Natural killer cell (primary cell): ENCODE results near the gene TLR4. TPM values are rescaled to one million over a fixed set of nuclear protein-coding genes. Genes with fewer than 3 reads are reported as not detected.

Experiments used
- ATAC-seq, 3 donors: fragments of 150-1000 bp in 2 of 3; fragments of 200-7000 bp in 1 of 3; cut with Tn5 transposase; 1 replicate in 1 of 3; 2 replicates in 2 of 3; pipeline ENCODE4 v1.10.0; 2021; ENCODE audit warnings: mild to moderate bottlenecking in 2 of 3, moderate library complexity in 2 of 3
- DNase-seq, 2 donors: peaks; one replicate each; pipeline versions ENCODE4 v3.0.0 to v3.0.0-alpha.2; 2013 to 2021; ENCODE audit warnings: mixed read lengths in 1 of 2
- H3K27ac ChIP-seq: one replicate; pipeline ENCODE4 v1.5.1; 2013; ENCODE audit warnings: mild to moderate bottlenecking, low read length
- H3K27me3 ChIP-seq: one replicate; pipeline ENCODE4 v1.6.1; 2013; ENCODE audit warnings: low read length; ENCODE audit not compliant: control insufficient read depth, insufficient read depth
- H3K36me3 ChIP-seq: one replicate; pipeline ENCODE4 v1.6.1; 2013; ENCODE audit warnings: low read length; ENCODE audit not compliant: control insufficient read depth, insufficient read depth
- H3K4me1 ChIP-seq: one replicate; pipeline ENCODE4 v1.6.1; 2013; ENCODE audit warnings: low read length; ENCODE audit not compliant: control insufficient read depth, insufficient read depth
- H3K4me3 ChIP-seq: one replicate; pipeline ENCODE4 v1.5.1; 2013; ENCODE audit warnings: low read length
- H3K9me3 ChIP-seq: one replicate; pipeline ENCODE4 v1.6.1; 2013; ENCODE audit warnings: low read length; ENCODE audit not compliant: control insufficient read depth, insufficient read depth
- H3K27ac Mint-ChIP-seq, 2 donors: one replicate each; pipeline ENCODE4 v1.8.0; 2022; ENCODE audit warnings: mild to moderate bottlenecking in 2 of 2, mixed read lengths in 2 of 2, moderate library complexity in 1 of 2
- H3K27me3 Mint-ChIP-seq, 2 donors: one replicate each; pipeline ENCODE4 v1.8.0; 2022; ENCODE audit warnings: low read depth in 2 of 2, mixed read lengths in 2 of 2
- H3K36me3 Mint-ChIP-seq: one replicate; pipeline ENCODE4 v1.8.0; 2022; ENCODE audit warnings: mixed read lengths
- H3K4me1 Mint-ChIP-seq, 2 donors: one replicate each; pipeline ENCODE4 v1.8.0; 2022; ENCODE audit warnings: mixed read lengths in 2 of 2
- H3K4me3 Mint-ChIP-seq: one replicate; pipeline ENCODE4 v1.8.0; 2022; ENCODE audit warnings: mild to moderate bottlenecking, moderate library complexity, mixed read lengths
- H3K9me3 Mint-ChIP-seq, 2 donors: one replicate each; pipeline ENCODE4 v1.8.0; 2022; ENCODE audit warnings: mixed read lengths in 2 of 2
- WGBS: methylation state at CpG from one replicate; pipeline ENCODE4 v1.1.7; 2013; ENCODE audit warnings: missing lambda C conversion rate; ENCODE audit not compliant: insufficient coverage; 5-methylcytosine and 5-hydroxymethylcytosine counted together
- intact Hi-C: fragments of 100-400 bp; cut with micrococcal nuclease; formaldehyde crosslinking; loops from one replicate; pipeline ENCODE4 v1.14.2; 2022
- total RNA-seq, 4 donors: library from RNA; stranded (reverse); fragments of 120-200 nt in 1 of 4; gene quantifications; one replicate each; pipeline versions ENCODE4 v1.2.3 to v1.2.4, GENCODE V29; 2013 to 2022
- TF ChIP-seq, protein P1 (sequence below): fragments of 200-600 bp; IDR thresholded peaks from one replicate; pipeline ENCODE4 v1.8.0; 2022; ENCODE audit warnings: antibody characterized with exemption

The TLR4 gene
- total RNA-seq, 3 donors from 2014 or later (not counting 1 experiment from before 2014, with no cell fraction given): 1.4 to 15.4 (median 2.2) TPM

DNA sequence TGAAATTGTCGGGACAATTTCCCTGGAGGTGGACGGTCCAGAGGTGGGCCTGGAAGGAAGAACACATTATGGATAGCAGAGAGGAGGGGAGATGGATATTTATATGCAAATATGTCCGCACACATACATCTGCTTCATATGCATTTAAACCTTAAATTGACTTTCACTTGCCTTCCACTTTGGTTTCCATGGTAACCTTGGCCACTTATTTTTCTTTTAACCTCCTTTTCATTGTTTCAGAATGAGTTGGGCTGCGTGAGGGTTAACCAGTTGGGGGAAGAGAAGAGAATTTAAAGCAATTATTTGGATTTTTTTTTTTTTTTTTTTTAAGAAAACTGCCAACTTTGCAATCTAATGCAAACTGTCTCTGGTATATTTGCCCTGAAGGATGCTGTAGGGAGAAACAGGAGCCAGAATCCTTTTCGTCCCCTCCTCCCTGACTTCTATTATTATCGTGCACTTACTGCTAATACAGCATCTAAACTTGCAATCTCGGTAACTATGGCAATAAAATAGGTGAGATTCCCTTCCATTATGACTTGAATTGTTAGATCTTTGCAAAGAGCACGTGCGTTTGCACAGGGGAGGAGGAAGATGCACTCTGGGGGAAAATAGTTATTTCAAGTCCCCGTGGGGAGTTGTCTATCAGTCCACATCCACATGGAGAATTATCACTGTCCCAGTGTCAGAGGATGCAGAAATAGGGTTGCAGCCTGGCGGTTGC, 35.6 kb downstream of the TLR4 start:
- no peaks in the 10 kb centered on the region for H3K4me1 ChIP-seq
- no peak for ATAC-seq
- 81% methylated on average over 7 of the region's 11 CpGs for WGBS
- TF ChIP-seq, protein P1, sequence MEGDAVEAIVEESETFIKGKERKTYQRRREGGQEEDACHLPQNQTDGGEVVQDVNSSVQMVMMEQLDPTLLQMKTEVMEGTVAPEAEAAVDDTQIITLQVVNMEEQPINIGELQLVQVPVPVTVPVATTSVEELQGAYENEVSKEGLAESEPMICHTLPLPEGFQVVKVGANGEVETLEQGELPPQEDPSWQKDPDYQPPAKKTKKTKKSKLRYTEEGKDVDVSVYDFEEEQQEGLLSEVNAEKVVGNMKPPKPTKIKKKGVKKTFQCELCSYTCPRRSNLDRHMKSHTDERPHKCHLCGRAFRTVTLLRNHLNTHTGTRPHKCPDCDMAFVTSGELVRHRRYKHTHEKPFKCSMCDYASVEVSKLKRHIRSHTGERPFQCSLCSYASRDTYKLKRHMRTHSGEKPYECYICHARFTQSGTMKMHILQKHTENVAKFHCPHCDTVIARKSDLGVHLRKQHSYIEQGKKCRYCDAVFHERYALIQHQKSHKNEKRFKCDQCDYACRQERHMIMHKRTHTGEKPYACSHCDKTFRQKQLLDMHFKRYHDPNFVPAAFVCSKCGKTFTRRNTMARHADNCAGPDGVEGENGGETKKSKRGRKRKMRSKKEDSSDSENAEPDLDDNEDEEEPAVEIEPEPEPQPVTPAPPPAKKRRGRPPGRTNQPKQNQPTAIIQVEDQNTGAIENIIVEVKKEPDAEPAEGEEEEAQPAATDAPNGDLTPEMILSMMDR: no peak
- no peak overlapping the region for H3K4me3 ChIP-seq
- no peaks in the 10 kb centered on the region for H3K9me3 ChIP-seq
- Mint-ChIP-seq H3K9me3 (no peaks in the 10 kb centered on the region), H3K4me3 (no peak overlapping the region), H3K27ac (no peak overlapping the region), H3K27me3 (peaks cover 15 to 17% of the 10 kb centered on the region in 2 donors), H3K4me1 (peaks cover 8 to 9% of the 10 kb centered on the region in 2 donors), H3K36me3 (no peaks in the 10 kb centered on the region)
- peaks cover 2% of the 10 kb centered on the region for H3K27me3 ChIP-seq
- H3K36me3 ChIP-seq: no peaks in the 10 kb centered on the region
- DNase-seq: no peak
- H3K27ac ChIP-seq: no peak overlapping the region
- intact Hi-C loops: no loop called here

DNA sequence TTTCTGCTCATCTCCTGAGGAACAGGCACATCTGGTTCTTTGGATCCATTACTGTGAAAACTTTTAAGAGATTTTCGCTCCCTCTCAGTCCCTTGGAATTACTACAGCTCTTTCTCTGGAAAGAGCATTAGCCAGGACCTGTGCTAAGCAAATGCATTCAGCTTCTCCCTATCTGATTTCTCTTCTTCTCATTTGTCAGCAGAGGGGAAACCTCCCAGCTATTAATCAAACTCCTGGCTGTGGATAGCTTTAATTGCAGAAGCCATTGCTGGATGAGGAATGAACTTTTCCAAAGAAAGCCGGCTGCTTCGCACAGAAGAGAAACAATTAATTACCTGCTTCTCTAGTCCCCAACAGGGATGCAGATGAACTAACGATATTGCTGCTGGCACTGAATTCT, 37.9 kb downstream of the TLR4 start:
- DNase-seq: no peak
- Histone ChIP-seq H3K36me3 (no peaks in the 10 kb centered on the region), H3K27me3 (peaks cover 10% of the 10 kb centered on the region), H3K4me1 (peaks cover 4% of the 10 kb centered on the region), H3K9me3 (no peaks in the 10 kb centered on the region), H3K4me3 (no peak overlapping the region), H3K27ac (no peak overlapping the region)
- intact Hi-C loops: no loop called here
- H3K36me3 Mint-ChIP-seq: no peaks in the 10 kb centered on the region
- peaks cover 9 to 16% of the 10 kb centered on the region in 2 donors for H3K4me1 Mint-ChIP-seq
- 91% methylated on average over 4 of the region's 4 CpGs for WGBS
- peaks cover 24 to 33% of the 10 kb centered on the region in 2 donors for H3K27me3 Mint-ChIP-seq
- H3K9me3 Mint-ChIP-seq: no peaks in the 10 kb centered on the region
- no peak overlapping the region for H3K4me3 Mint-ChIP-seq
- ATAC-seq: no peak
- H3K27ac Mint-ChIP-seq: no peak overlapping the region
- TF ChIP-seq, protein P1: no peak

- intact Hi-C loops: no loop called here
- Mint-ChIP-seq H3K4me1 (peaks cover 9 to 16% of the 10 kb centered on the region in 2 donors), H3K36me3 (no peaks in the 10 kb centered on the region), H3K27ac (no peak overlapping the region), H3K4me3 (peak overlapping the region; percentile 55), H3K9me3 (no peaks in the 10 kb centered on the region), H3K27me3 (peaks cover 30 to 42% of the 10 kb centered on the region in 2 donors)
- Histone ChIP-seq H3K9me3 (no peaks in the 10 kb centered on the region), H3K36me3 (no peaks in the 10 kb centered on the region), H3K27me3 (peaks cover 10% of the 10 kb centered on the region), H3K4me1 (peaks cover 4% of the 10 kb centered on the region), H3K4me3 (no peak overlapping the region), H3K27ac (no peak overlapping the region)
- no peak for ATAC-seq
- 0% methylated on average over 1 of the region's 3 CpGs for WGBS
- TF ChIP-seq, protein P1: no peak
- DNase-seq: no peak
Measured at GRCh38 chr9:117744369-117744768, 40.2 kb downstream of the TLR4 start.
